Hepatocyte (in vitro differentiated cells): ENCODE data around the gene TMEM245.

Source experiments
- EZH2 ChIP-seq: fragments of 200-600 bp; sonication (generic); IDR thresholded peaks from 2 replicates; pipeline ENCODE4 v1.6.1; 2016; ENCODE audit warnings: antibody characterized with exemption, mild to moderate bottlenecking, borderline replicate concordance
- TF ChIP-seq, protein P1 (sequence below): fragments of 200-600 bp; sonication (generic); IDR thresholded peaks from 2 replicates; pipeline ENCODE4 v1.5.1; 2016; ENCODE audit warnings: antibody characterized with exemption, mild to moderate bottlenecking; ENCODE audit not compliant: poor library complexity

DNA sequence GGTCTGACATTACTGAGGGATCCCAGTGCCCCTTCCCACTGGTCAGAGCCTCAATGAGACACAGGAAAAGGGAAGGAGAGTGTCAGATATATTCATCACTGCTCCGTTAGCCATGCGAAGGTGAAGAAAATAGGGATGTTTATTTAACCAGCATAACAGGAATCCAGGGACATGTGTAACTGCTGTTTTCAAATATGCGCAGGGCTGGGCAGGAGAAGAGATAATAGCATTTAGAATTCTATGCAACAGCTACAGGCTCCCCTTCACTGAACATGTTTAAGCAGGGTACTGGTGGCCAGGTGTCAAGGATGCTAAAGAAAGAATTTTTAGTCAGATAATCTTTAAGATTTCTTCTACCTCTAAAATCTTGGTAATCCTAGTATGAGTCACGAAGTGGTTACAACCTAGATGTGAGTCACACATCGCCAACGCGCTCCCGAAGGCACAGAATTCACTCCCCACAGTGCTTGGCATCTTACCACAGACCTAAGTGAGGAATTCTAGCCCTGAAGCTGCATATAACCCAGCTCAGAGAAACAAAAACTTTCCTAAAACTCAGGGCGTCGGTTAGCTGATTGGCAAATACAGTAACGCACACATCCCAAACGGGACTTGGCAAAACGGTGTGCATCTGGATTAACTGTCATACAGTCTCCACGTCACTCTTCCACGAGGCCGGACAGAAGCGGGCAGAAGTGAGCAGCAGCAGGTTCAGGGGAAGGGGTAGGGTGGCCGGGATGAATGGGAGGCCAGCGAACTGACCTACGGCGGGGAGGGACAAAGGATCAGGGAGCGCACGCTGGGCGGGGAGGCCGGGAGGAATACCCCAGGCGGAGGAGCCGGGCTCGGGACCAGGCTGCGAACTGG, 107.5 kb downstream of the TMEM245 start:
- TF ChIP-seq, protein P1, sequence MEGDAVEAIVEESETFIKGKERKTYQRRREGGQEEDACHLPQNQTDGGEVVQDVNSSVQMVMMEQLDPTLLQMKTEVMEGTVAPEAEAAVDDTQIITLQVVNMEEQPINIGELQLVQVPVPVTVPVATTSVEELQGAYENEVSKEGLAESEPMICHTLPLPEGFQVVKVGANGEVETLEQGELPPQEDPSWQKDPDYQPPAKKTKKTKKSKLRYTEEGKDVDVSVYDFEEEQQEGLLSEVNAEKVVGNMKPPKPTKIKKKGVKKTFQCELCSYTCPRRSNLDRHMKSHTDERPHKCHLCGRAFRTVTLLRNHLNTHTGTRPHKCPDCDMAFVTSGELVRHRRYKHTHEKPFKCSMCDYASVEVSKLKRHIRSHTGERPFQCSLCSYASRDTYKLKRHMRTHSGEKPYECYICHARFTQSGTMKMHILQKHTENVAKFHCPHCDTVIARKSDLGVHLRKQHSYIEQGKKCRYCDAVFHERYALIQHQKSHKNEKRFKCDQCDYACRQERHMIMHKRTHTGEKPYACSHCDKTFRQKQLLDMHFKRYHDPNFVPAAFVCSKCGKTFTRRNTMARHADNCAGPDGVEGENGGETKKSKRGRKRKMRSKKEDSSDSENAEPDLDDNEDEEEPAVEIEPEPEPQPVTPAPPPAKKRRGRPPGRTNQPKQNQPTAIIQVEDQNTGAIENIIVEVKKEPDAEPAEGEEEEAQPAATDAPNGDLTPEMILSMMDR, result no peak
- TF ChIP-seq EZH2, result no peak
